CD14-positive monocyte (primary cell): ENCODE measurements around the gene KCNMA1. TPM values are rescaled to one million over a fixed set of nuclear protein-coding genes. Genes with fewer than 3 reads are reported as not detected.

ENCODE experiments used
- DNase-seq, 3 donors: peaks; one replicate each; pipeline ENCODE4 v3.0.0-alpha.2; 2011 to 2022
- H2AFZ ChIP-seq: 2 replicates; pipeline ENCODE4 v1.6.0; 2012; ENCODE audit warnings: mild to moderate bottlenecking, low read depth, low read length, inconsistent platforms; ENCODE audit not compliant: insufficient read depth, poor library complexity, severe bottlenecking
- H3K27ac ChIP-seq, 2 donors: 1 replicate in 1 of 2; 2 replicates in 1 of 2; pipeline ENCODE4 v1.5.1; 2012 to 2013; ENCODE audit warnings: low read length in 2 of 2, control low read depth in 1 of 2, inconsistent platforms in 1 of 2, low read depth in 1 of 2, mild to moderate bottlenecking in 1 of 2
- H3K27me3 ChIP-seq, 2 donors: one replicate each; pipeline versions ENCODE4 v1.6.0 to v1.6.1; 2011 to 2013; ENCODE audit warnings: low read length in 2 of 2; ENCODE audit not compliant: control insufficient read depth in 2 of 2, insufficient read depth in 2 of 2
- H3K36me3 ChIP-seq, 2 donors: replicated peaks in 1 of 2; 1 replicate in 1 of 2; 2 replicates in 1 of 2; pipeline versions ENCODE4 v1.5.1 to v1.6.1; 2012 to 2013; ENCODE audit warnings: low read length in 2 of 2, control low read depth in 1 of 2, inconsistent platforms in 1 of 2, mild to moderate bottlenecking in 1 of 2; ENCODE audit not compliant: insufficient read depth in 2 of 2, control insufficient read depth in 1 of 2
- H3K4me1 ChIP-seq, 2 donors: 1 replicate in 1 of 2; 2 replicates in 1 of 2; pipeline versions ENCODE4 v1.5.1 to v1.6.1; 2012 to 2013; ENCODE audit warnings: low read length in 2 of 2, control low read depth in 1 of 2, inconsistent platforms in 1 of 2, mild to moderate bottlenecking in 1 of 2, moderate library complexity in 1 of 2; ENCODE audit not compliant: insufficient read depth in 2 of 2, control insufficient read depth in 1 of 2
- H3K4me2 ChIP-seq: replicated peaks from 2 replicates; pipeline ENCODE3; 2012; ENCODE audit warnings: low read length, moderate library complexity, mild to moderate bottlenecking; ENCODE audit not compliant: poor library complexity, severe bottlenecking; ENCODE audit errors: extremely low read depth
- H3K4me3 ChIP-seq, 3 experiments: fragments of 200-600 bp in 1 of 3; sonication (generic) in 1 of 3; replicated peaks in 1 of 3; 1 replicate in 2 of 3; 2 replicates in 1 of 3; pipeline ENCODE4 v1.5.1; 2011 to 2013; ENCODE audit warnings: low read length in 3 of 3, mild to moderate bottlenecking in 3 of 3, control low read depth in 2 of 3, low read depth in 2 of 3, inconsistent platforms in 1 of 3, moderate library complexity in 1 of 3
- H3K79me2 ChIP-seq: 2 replicates; pipeline ENCODE4 v1.6.0; 2012; ENCODE audit warnings: mild to moderate bottlenecking, control low read depth, inconsistent platforms, low read length, moderate library complexity; ENCODE audit not compliant: insufficient read depth
- H3K9ac ChIP-seq: 2 replicates; pipeline ENCODE4 v1.6.0; 2017; ENCODE audit warnings: low read length, mild to moderate bottlenecking; ENCODE audit not compliant: insufficient read depth, poor library complexity, severe bottlenecking
- H3K9me3 ChIP-seq, 2 donors: replicated peaks in 1 of 2; 1 replicate in 1 of 2; 2 replicates in 1 of 2; pipeline versions ENCODE4 v1.5.1 to v1.6.1; 2012 to 2013; ENCODE audit warnings: low read length in 2 of 2, control low read depth in 1 of 2; ENCODE audit not compliant: control insufficient read depth in 1 of 2, insufficient read depth in 1 of 2
- H4K20me1 ChIP-seq: 2 replicates; pipeline ENCODE4 v1.6.0; 2012; ENCODE audit warnings: mild to moderate bottlenecking, low read length, control low read depth, moderate library complexity; ENCODE audit not compliant: insufficient read depth
- H3K27ac Mint-ChIP-seq, 7 donors: one replicate each; pipeline ENCODE4 v1.8.0; 2020; ENCODE audit warnings: mild to moderate bottlenecking in 7 of 7, mixed read lengths in 7 of 7, moderate library complexity in 6 of 7, inconsistent platforms in 2 of 7
- H3K27me3 Mint-ChIP-seq, 3 donors: one replicate each; pipeline ENCODE4 v1.8.0; 2021 to 2022; ENCODE audit warnings: low read depth in 3 of 3, mild to moderate bottlenecking in 3 of 3, mixed read lengths in 3 of 3, moderate library complexity in 3 of 3, inconsistent platforms in 1 of 3
- H3K36me3 Mint-ChIP-seq, 2 donors: one replicate each; pipeline ENCODE4 v1.8.0; 2020; ENCODE audit warnings: mixed read lengths in 2 of 2, inconsistent platforms in 1 of 2, mild to moderate bottlenecking in 1 of 2
- H3K4me1 Mint-ChIP-seq: one replicate; pipeline ENCODE4 v1.8.0; 2020; ENCODE audit warnings: mild to moderate bottlenecking, mixed read lengths
- H3K4me3 Mint-ChIP-seq, 2 donors: one replicate each; pipeline ENCODE4 v1.8.0; 2020; ENCODE audit warnings: mild to moderate bottlenecking in 2 of 2, mixed read lengths in 2 of 2, moderate library complexity in 1 of 2
- H3K9me3 Mint-ChIP-seq, 7 donors: one replicate each; pipeline ENCODE4 v1.8.0; 2020 to 2022; ENCODE audit warnings: mixed read lengths in 7 of 7, mild to moderate bottlenecking in 6 of 7, moderate library complexity in 6 of 7, inconsistent platforms in 2 of 7
- CTCF ChIP-seq: fragments of 200-600 bp; IDR thresholded peaks from one replicate; pipeline ENCODE4 v1.8.0; 2022; ENCODE audit warnings: antibody characterized with exemption, mild to moderate bottlenecking
- WGBS: methylation state at CpG from one replicate; pipeline ENCODE4 v1.1.5; 2013; ENCODE audit warnings: missing lambda C conversion rate; ENCODE audit not compliant: insufficient coverage; 5-methylcytosine and 5-hydroxymethylcytosine counted together
- intact Hi-C, 2 donors: fragments of 100-400 bp; cut with micrococcal nuclease; formaldehyde crosslinking; loops; one replicate each; pipeline versions ENCODE4 v1.15.0 to v1.15.1; 2023
- polyA plus RNA-seq, 3 donors: library from polyadenylated mRNA; depleted of rRNA in 1 of 3; unstranded in 2 of 3; stranded (reverse) in 1 of 3; fragments of 300-500 nt in 2 of 3; fragments of >200 nt in 1 of 3; fragmentation: Illumina TruSeq in 2 of 3; gene quantifications; 1 replicate in 2 of 3; 2 replicates in 1 of 3; pipeline ENCODE4 v1.2.3, GENCODE V29; 2012 to 2021

KCNMA1 gene
- polyA plus RNA-seq, 3 donors: 0.11 to 1.0 TPM; not detected in 1

- Mint-ChIP-seq H3K4me1 (peaks cover 7% of the 10 kb centered on the region), H3K4me3 (no peak overlapping the region), H3K27me3 (peaks cover 14 to 41% (median 16%) of the 10 kb centered on the region in 3 donors), H3K36me3 (no peaks in the 10 kb centered on the region), H3K27ac (no peak overlapping the region), H3K9me3 (peaks cover 0 to 5% (median 0%) of the 10 kb centered on the region in 7 donors)
- no peaks in the 10 kb centered on the region for H3K36me3 ChIP-seq
- no peaks in the 10 kb centered on the region for H3K4me1 ChIP-seq
- H3K9ac ChIP-seq: no peak overlapping the region
- no peak for DNase-seq
- no peak overlapping the region for H3K4me2 ChIP-seq
- H3K4me3 ChIP-seq: no peak overlapping the region
- H3K9me3 ChIP-seq: no peaks in the 10 kb centered on the region
- TF ChIP-seq CTCF: no peak
- H4K20me1 ChIP-seq: no peaks in the 10 kb centered on the region
- no peak overlapping the region for H3K27ac ChIP-seq
- intact Hi-C loops: no loop called here
- no peaks in the 10 kb centered on the region for H3K79me2 ChIP-seq
- H3K27me3 ChIP-seq: peaks cover 9 to 16% of the 10 kb centered on the region in 2 donors
- no peak overlapping the region for H2AFZ ChIP-seq
- 83% methylated on average over 1 of the region's 1 CpG for WGBS
These were observed 476.9 kb downstream of the KCNMA1 start for GRCh38 chr10:77160679-77161078.

GRCh38 chr10:77159538-77160110 is 478.0 kb downstream of the KCNMA1 start:
- no peak for TF ChIP-seq CTCF
- H4K20me1 ChIP-seq: no peaks in the 10 kb centered on the region
- H3K4me1 ChIP-seq: no peaks in the 10 kb centered on the region
- no peak overlapping the region for H3K4me2 ChIP-seq
- Mint-ChIP-seq H3K9me3 (peaks cover 0 to 5% (median 0%) of the 10 kb centered on the region in 7 donors), H3K36me3 (no peaks in the 10 kb centered on the region), H3K4me3 (no peak overlapping the region), H3K27ac (no peak overlapping the region), H3K27me3 (peaks cover 6 to 34% (median 14%) of the 10 kb centered on the region in 3 donors), H3K4me1 (peaks cover 5% of the 10 kb centered on the region)
- no peaks in the 10 kb centered on the region for H3K9me3 ChIP-seq
- no peak overlapping the region for H2AFZ ChIP-seq
- no peak overlapping the region for H3K27ac ChIP-seq
- no peak overlapping the region for H3K9ac ChIP-seq
- no peak for DNase-seq
- H3K27me3 ChIP-seq: peaks cover 2 to 6% of the 10 kb centered on the region in 2 donors
- H3K36me3 ChIP-seq: no peaks in the 10 kb centered on the region
- no peaks in the 10 kb centered on the region for H3K79me2 ChIP-seq
- no peak overlapping the region for H3K4me3 ChIP-seq
- WGBS: 88% methylated on average over 2 of the region's 2 CpGs
- intact Hi-C loops: no loop called here
